ENCODE data around the gene YBX2. TPM values are rescaled to one million over a fixed set of nuclear protein-coding genes. Genes with fewer than 3 reads are reported as not detected.
"Not testable (repeated sequence)": the region's sequence is repeated elsewhere in the genome, so short reads cannot be mapped to it uniquely, and the experiment has no call there.

YBX2 gene
- total RNA-seq (under 1 TPM; 0.10 to 0.60 TPM), polyA plus RNA-seq (1 to 10 TPM in 1 of 2 donors, not detected in 1; 5.6 TPM)
- long read RNA-seq, donor 1: 0 reads
- long read RNA-seq, donor 2, partial matches to known transcripts: 0 of 2 reads
- long read RNA-seq, donor 2, other reads (novel, unspliced or antisense): 2 of 2 reads

GRCh38 chr17:7294614-7295153 is at the start of gene YBX2:
YBX2 (minus strand) TSS chr17:7294639; CDS start chr17:7294500, 139 bp downstream.
- H3K27me3 ChIP-seq (ENCODE audit: control insufficient read depth in 1 of 2, insufficient read depth in 2 of 2, low read length in 1 of 2): peaks cover 0 to 2% of the 10 kb centered on the region in 2 donors
- H3K36me3 ChIP-seq (ENCODE audit: control insufficient read depth in 1 of 2, insufficient read depth in 2 of 2, low read length in 1 of 2): no peaks in the 10 kb centered on the region
- H3K4me3 ChIP-seq (ENCODE audit: low read length in 2 of 2): peak within 1 kb of the TSS in 1 of 2 donors; percentile 9
- peak; percentile 67 to 85 for DNase-seq
- no peak within 1 kb of the TSS for H3K27ac ChIP-seq (ENCODE audit: low read depth in 1 of 2, low read length in 2 of 2)
- ATAC-seq (ENCODE audit: low FRiP score): peak; percentile 17
- no peaks in the 10 kb centered on the region for H3K9me3 ChIP-seq (ENCODE audit: control insufficient read depth, low read length)
- intact Hi-C loops (cut with DNase I): loop anchor here in 1 of 2 donors (5.0 to 10.0 kb wide), 2 partner anchors 42 to 250 kb away; partner anchors contain the start of genes CTDNEP1, ELP5 and SLC16A11
- 2% methylated on average over 37 to 57 of the region's 57 CpGs for WGBS, 2 donors
- no peaks in the 10 kb centered on the region for H3K4me1 ChIP-seq (ENCODE audit: control insufficient read depth in 1 of 2, insufficient read depth in 2 of 2, low read length in 2 of 2)

- ATAC-seq (ENCODE audit: low FRiP score) (no peak), DNase-seq (peak in 1 of 2 donors; percentile 46)
- Histone ChIP-seq H3K27me3 (ENCODE audit: control insufficient read depth in 1 of 2, insufficient read depth in 2 of 2, low read length in 1 of 2) (no peaks in the 10 kb centered on the region), H3K27ac (ENCODE audit: low read depth in 1 of 2, low read length in 2 of 2) (no peak overlapping the region), H3K4me3 (ENCODE audit: low read length in 2 of 2) (no peak overlapping the region), H3K36me3 (ENCODE audit: control insufficient read depth in 1 of 2, insufficient read depth in 2 of 2, low read length in 1 of 2) (no peaks in the 10 kb centered on the region), H3K4me1 (ENCODE audit: control insufficient read depth in 1 of 2, insufficient read depth in 2 of 2, low read length in 2 of 2) (no peaks in the 10 kb centered on the region), H3K9me3 (ENCODE audit: control insufficient read depth, low read length) (no peaks in the 10 kb centered on the region)
- 71 to 72% methylated on average over 15 of the region's 15 CpGs for WGBS, 2 donors
- intact Hi-C loops (cut with DNase I): no loop called here
These were observed 48.8 kb upstream of the YBX2 start for GRCh38 chr17:7343250-7343649.

GRCh38 chr17:7341842-7342241 is 47.4 kb upstream of the YBX2 start:
- no peak overlapping the region for H3K4me3 ChIP-seq (ENCODE audit: low read length in 2 of 2)
- intact Hi-C loops (cut with DNase I): no loop called here
- no peak for ATAC-seq (ENCODE audit: low FRiP score)
- H3K27ac ChIP-seq (ENCODE audit: low read depth in 1 of 2, low read length in 2 of 2): no peak overlapping the region
- no peaks in the 10 kb centered on the region for H3K36me3 ChIP-seq (ENCODE audit: control insufficient read depth in 1 of 2, insufficient read depth in 2 of 2, low read length in 1 of 2)
- H3K4me1 ChIP-seq (ENCODE audit: control insufficient read depth in 1 of 2, insufficient read depth in 2 of 2, low read length in 2 of 2): no peaks in the 10 kb centered on the region
- no peaks in the 10 kb centered on the region for H3K27me3 ChIP-seq (ENCODE audit: control insufficient read depth in 1 of 2, insufficient read depth in 2 of 2, low read length in 1 of 2)
- no peaks in the 10 kb centered on the region for H3K9me3 ChIP-seq (ENCODE audit: control insufficient read depth, low read length)
- DNase-seq: no peak
- WGBS, 2 donors: 93% methylated on average over 13 of the region's 13 CpGs

GRCh38 chr17:7340179-7340578 is 45.7 kb upstream of the YBX2 start:
- no peaks in the 10 kb centered on the region for H3K9me3 ChIP-seq (ENCODE audit: control insufficient read depth, low read length)
- H3K36me3 ChIP-seq (ENCODE audit: control insufficient read depth in 1 of 2, insufficient read depth in 2 of 2, low read length in 1 of 2): no peaks in the 10 kb centered on the region
- H3K27me3 ChIP-seq (ENCODE audit: control insufficient read depth in 1 of 2, insufficient read depth in 2 of 2, low read length in 1 of 2): no peaks in the 10 kb centered on the region
- H3K27ac ChIP-seq (ENCODE audit: low read depth in 1 of 2, low read length in 2 of 2): no peak overlapping the region
- H3K4me3 ChIP-seq (ENCODE audit: low read length in 2 of 2): no peak overlapping the region
- intact Hi-C loops (cut with DNase I): no loop called here
- no peak for ATAC-seq (ENCODE audit: low FRiP score)
- no peak for DNase-seq
- WGBS, 2 donors: 72 to 75% methylated on average over 2 of the region's 2 CpGs
- H3K4me1 ChIP-seq (ENCODE audit: control insufficient read depth in 1 of 2, insufficient read depth in 2 of 2, low read length in 2 of 2): no peaks in the 10 kb centered on the region

- 77 to 81% methylated on average over 7 of the region's 7 CpGs for WGBS, 2 donors
- H3K27ac ChIP-seq (ENCODE audit: low read depth in 1 of 2, low read length in 2 of 2); H3K4me3 ChIP-seq (ENCODE audit: low read length in 2 of 2); DNase-seq; H3K27me3 ChIP-seq (ENCODE audit: control insufficient read depth in 1 of 2, insufficient read depth in 2 of 2, low read length in 1 of 2); H3K4me1 ChIP-seq (ENCODE audit: control insufficient read depth in 1 of 2, insufficient read depth in 2 of 2, low read length in 2 of 2); H3K36me3 ChIP-seq (ENCODE audit: control insufficient read depth in 1 of 2, insufficient read depth in 2 of 2, low read length in 1 of 2); ATAC-seq (ENCODE audit: low FRiP score); intact Hi-C loops (cut with DNase I); H3K9me3 ChIP-seq (ENCODE audit: control insufficient read depth, low read length): not testable (repeated sequence)
These were observed 43.2 kb upstream of the YBX2 start for GRCh38 chr17:7337600-7337999.

GRCh38 chr17:7336240-7337175 is 42.1 kb upstream of the YBX2 start, which contains the start of gene ACAP1:
ACAP1 (plus strand) TSS chr17:7336529; CDS start chr17:7336735, 206 bp downstream.
- 39 to 43% methylated on average over 14 to 17 of the region's 17 CpGs for WGBS, 2 donors
- no peak for DNase-seq
- Histone ChIP-seq H3K4me3 (ENCODE audit: low read length in 2 of 2) (no peak within 1 kb of the TSS), H3K9me3 (ENCODE audit: control insufficient read depth, low read length) (no peaks in the 10 kb centered on the region), H3K27ac (ENCODE audit: low read depth in 1 of 2, low read length in 2 of 2) (no peak within 1 kb of the TSS), H3K27me3 (ENCODE audit: control insufficient read depth in 1 of 2, insufficient read depth in 2 of 2, low read length in 1 of 2) (no peaks in the 10 kb centered on the region), H3K36me3 (ENCODE audit: control insufficient read depth in 1 of 2, insufficient read depth in 2 of 2, low read length in 1 of 2) (no peaks in the 10 kb centered on the region), H3K4me1 (ENCODE audit: control insufficient read depth in 1 of 2, insufficient read depth in 2 of 2, low read length in 2 of 2) (no peaks in the 10 kb centered on the region)
- ATAC-seq (ENCODE audit: low FRiP score): peak; percentile 37
- intact Hi-C loops (cut with DNase I): no loop called here

GRCh38 chr17:7335765-7336164 is 41.3 kb upstream of the YBX2 start:
- intact Hi-C loops (cut with DNase I); DNase-seq; H3K4me1 ChIP-seq (ENCODE audit: control insufficient read depth in 1 of 2, insufficient read depth in 2 of 2, low read length in 2 of 2); H3K36me3 ChIP-seq (ENCODE audit: control insufficient read depth in 1 of 2, insufficient read depth in 2 of 2, low read length in 1 of 2); H3K4me3 ChIP-seq (ENCODE audit: low read length in 2 of 2); H3K27me3 ChIP-seq (ENCODE audit: control insufficient read depth in 1 of 2, insufficient read depth in 2 of 2, low read length in 1 of 2); ATAC-seq (ENCODE audit: low FRiP score); H3K27ac ChIP-seq (ENCODE audit: low read depth in 1 of 2, low read length in 2 of 2); H3K9me3 ChIP-seq (ENCODE audit: control insufficient read depth, low read length): not testable (repeated sequence)
- WGBS, 2 donors: 85 to 88% methylated on average over 13 of the region's 13 CpGs

- DNase-seq (no peak), ATAC-seq (ENCODE audit: low FRiP score) (no peak)
- Histone ChIP-seq H3K9me3 (ENCODE audit: control insufficient read depth, low read length) (no peaks in the 10 kb centered on the region), H3K27me3 (ENCODE audit: control insufficient read depth in 1 of 2, insufficient read depth in 2 of 2, low read length in 1 of 2) (no peaks in the 10 kb centered on the region), H3K27ac (ENCODE audit: low read depth in 1 of 2, low read length in 2 of 2) (no peak overlapping the region), H3K36me3 (ENCODE audit: control insufficient read depth in 1 of 2, insufficient read depth in 2 of 2, low read length in 1 of 2) (no peaks in the 10 kb centered on the region), H3K4me1 (ENCODE audit: control insufficient read depth in 1 of 2, insufficient read depth in 2 of 2, low read length in 2 of 2) (no peaks in the 10 kb centered on the region), H3K4me3 (ENCODE audit: low read length in 2 of 2) (no peak overlapping the region)
- WGBS, 2 donors: 74 to 86% methylated on average over 3 of the region's 3 CpGs
- intact Hi-C loops (cut with DNase I): no loop called here
These were observed 40.6 kb upstream of the YBX2 start for GRCh38 chr17:7334938-7335538.
